COLO668 (cell line): ENCODE results near the gene PRM2.

Source experiments
- DNase-seq: peaks from one replicate; lab custom pipeline; 2025; ENCODE audit not compliant: unreplicated experiment; lab: John Stamatoyannopoulos, UW

Gene PRM2, protein sequence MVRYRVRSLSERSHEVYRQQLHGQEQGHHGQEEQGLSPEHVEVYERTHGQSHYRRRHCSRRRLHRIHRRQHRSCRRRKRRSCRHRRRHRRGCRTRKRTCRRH

GRCh38 chr16:11276143-11276895 lies at the start of gene PRM2:
TSS of gene PRM2 (minus strand) at chr16:11276480. CDS start at chr16:11276370, 110 bp downstream.
- no peak for DNase-seq

DNA sequence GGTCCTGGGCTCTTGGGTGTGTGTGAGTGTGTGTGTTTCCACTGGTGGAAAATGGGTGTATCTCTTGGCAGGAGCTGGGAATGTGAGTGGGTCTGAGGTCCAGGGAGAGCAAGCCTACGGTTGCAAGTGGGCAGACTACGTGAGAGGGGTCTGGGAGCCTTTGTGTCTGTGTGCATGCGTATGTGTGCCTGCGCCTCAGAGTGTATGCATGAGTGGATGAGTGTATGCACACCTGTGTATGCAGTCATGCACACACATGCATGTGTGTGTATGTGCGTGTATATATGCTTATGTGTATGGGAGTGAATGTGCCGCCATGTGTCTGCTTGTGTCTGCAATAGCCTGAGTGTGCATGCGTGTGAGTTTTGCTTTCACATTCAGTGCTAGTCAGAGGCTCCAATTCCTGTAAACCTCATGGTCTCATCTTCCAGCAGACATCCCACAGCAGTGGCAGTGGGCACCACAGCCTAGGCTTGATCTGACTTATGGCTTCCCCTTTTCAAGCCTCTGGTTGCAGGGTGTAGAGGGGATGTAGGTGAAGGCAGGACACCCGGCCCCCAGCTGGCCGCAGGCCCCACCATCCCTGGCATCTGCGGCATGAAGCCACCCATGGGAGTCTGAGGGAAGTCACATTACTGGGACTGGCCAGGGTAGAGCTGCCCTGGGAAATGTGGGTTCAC lies 49.3 kb upstream of the PRM2 start:
- DNase-seq: no peak

GRCh38 chr16:11323551-11324336 lies 47.5 kb upstream of the PRM2 start:
- no peak for DNase-seq

DNA sequence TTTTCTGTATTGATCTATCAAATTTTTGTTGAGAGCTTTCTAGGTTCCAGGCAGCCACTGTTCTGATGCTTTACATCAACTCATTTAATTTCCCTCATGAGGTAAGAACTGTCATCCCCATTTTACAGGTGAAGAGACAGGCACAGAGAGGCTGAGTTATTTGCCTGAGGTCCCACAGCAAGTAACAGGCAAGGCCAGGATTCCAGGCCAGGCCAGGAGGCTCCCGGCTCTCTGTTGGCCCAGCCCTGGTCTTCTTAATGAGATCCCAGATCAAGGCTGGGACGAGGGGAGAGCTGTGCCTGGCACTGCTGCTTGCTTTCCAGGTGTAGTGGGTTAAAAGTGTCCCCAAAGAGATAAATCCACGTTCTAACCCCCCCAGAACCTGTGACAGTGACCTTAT lies 46.5 kb upstream of the PRM2 start:
- DNase-seq: no peak

DNA sequence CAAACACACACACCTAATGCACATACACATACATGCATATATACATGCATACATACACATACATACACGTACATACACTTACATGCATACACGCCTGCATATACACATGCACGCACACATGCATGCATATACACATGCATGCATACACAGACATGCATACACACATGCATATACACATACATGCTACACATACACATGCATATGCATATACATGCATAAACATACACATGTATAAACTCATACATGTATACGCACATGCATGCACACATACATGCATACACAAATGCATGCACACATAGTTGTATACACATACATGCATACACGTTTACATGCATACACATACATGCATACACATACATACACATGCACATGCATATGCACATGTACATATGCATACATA lies 45.4 kb upstream of the PRM2 start:
- DNase-seq: no peak

DNA sequence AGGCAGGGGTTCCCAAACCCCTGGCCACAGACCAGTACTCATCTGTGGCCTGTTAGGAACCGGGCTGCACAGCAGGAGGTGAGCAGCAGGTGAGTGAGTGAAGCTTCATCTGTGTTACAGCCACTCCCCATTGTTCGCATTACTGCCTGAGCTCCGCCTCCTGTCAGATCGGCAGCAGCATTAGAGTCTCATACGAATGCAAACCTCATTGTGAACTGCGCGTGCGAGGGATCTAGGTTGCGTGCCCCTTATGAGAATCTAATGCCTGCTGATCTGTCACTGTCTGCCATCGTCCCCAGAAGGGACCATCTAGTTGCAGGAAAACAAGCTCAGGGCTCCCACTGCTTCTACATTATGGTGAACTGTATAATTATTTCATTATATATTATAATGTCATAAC lies 43.9 kb upstream of the PRM2 start:
- DNase-seq: peak; percentile 45

DNA sequence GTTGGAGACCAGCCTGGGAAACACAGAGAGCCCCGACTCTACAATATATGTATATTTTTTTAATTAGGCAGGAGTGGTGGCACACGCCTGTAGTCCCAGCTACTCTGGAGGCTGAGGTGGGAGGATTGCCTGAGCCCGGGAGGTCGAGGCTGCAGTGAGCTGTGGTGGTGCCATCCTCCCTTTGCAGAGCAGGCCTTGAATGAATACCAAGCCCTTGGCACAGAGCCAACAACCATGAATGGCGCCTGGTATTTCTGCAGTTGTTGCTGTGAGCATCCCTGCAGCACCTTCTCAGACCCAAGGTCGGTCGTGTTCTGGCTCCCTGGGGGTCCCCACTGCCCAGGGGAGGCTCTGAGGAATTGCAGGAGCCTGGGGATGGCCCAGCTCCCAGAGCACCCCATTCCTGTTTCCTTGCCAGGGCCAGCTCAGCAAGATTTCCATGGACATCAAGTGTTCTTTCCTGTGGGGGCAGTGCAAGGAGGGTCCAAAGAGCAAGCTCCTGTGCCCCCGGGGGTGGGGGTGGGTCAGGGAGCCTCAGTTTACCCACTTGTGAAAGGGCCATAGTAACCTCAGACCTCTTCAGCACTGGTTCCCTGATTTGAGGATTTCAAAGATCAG lies 43.4 kb upstream of the PRM2 start:
- DNase-seq: peak; percentile 56

GRCh38 chr16:11318817-11319216 lies 42.5 kb upstream of the PRM2 start:
- DNase-seq: no peak

GRCh38 chr16:11316331-11317015 lies 40.2 kb upstream of the PRM2 start:
- DNase-seq: no peak

GRCh38 chr16:11315510-11315909 lies 39.2 kb upstream of the PRM2 start:
- no peak for DNase-seq

DNA sequence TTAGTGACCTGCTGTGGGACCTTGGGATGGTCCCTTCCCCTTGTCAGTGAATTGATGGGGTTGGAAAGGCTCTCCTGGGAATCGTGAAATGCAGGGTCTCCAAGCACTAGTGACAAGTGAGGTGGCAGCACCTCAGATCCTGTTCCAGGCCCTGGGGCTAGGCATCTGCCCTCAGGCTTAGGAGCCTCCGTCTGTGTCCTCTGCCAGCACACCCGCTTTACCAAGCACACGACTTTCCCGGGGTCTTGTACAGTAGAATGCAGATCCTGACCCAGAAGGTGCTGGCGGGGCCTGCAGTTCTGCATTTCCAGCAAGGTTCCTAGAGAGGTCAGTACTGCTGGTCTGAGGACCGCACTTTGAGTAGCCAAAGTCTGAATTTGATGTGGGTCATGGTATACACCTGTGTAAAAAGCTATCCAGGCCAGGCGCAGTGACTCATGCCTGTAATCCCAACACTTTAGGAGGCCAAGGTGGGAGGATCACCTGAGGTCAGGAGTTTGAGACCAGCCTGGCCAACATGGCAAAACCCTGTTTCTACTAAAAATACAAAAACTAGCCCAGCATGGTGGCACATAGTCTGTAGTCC lies 38.1 kb upstream of the PRM2 start:
- no peak for DNase-seq

DNA sequence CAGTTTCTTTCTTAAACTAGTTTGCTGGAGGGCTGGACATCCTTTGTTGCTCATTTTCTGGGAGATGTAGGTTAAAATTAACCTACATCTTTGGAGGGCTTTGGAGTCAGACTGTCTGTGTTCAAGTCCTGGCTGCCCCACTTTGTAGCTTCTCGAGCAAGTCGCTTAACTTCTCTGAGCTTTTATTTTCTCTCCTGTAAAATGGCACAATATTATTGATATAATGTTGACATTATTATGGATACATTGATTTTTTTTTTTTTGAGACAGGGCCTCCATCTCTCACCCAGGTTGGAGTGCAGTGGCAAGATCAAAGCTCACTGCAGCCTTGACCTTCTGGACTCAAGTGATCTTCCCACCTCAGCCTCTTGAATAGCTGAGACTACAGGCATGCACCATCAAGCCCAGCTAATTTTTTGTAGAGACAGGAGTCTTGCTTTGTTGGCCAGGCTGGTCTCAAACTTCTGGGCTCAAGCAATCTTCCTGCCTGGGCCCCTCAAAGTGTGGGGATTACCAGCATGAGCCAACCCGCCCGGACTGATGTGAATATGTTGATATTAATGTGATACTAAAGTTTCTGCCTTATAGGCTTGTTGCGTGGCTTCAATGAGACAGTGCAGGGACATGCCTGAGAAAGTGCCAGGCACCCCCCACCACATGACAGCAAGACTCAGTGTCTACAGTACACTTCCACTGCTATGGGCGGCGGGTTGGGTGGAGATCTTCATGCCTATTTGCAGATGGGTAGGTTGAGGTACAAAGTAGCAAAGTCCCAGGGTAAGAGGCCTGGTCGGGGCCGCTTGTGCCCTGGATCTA lies 37.4 kb upstream of the PRM2 start:
- no peak for DNase-seq

- DNase-seq: peak; percentile 14
These were observed 36.6 kb upstream of the PRM2 start for GRCh38 chr16:11312718-11313492.

DNA sequence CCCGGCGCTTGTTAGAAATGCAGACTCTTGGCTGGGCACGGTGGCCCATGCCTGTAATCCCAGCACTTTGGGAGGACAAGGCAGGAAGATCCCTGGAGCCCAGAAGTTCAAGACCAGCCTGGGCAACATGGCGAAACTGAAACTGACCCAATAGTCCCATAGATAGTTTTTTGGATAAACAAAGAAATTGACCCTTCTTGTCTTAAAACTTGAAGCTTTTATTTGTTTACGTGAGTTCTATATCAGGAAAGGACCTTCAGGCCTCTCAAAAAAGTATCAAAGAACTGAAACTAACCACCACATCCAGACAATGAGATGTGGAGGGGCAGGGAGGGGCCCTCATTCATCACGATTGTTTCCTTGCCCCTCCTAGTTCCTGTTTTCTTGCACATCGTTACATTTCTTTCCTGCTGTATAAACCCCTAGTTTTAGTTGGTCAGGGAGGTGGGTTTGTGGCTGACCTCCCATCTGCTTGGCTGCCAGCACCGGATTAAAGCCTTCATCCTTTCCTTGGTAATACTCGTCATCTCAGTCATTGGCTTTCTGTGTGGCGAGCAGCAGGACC lies 34.8 kb upstream of the PRM2 start:
- no peak for DNase-seq

- DNase-seq: no peak
These were observed 34.3 kb upstream of the PRM2 start for GRCh38 chr16:11310634-11310977.

DNA sequence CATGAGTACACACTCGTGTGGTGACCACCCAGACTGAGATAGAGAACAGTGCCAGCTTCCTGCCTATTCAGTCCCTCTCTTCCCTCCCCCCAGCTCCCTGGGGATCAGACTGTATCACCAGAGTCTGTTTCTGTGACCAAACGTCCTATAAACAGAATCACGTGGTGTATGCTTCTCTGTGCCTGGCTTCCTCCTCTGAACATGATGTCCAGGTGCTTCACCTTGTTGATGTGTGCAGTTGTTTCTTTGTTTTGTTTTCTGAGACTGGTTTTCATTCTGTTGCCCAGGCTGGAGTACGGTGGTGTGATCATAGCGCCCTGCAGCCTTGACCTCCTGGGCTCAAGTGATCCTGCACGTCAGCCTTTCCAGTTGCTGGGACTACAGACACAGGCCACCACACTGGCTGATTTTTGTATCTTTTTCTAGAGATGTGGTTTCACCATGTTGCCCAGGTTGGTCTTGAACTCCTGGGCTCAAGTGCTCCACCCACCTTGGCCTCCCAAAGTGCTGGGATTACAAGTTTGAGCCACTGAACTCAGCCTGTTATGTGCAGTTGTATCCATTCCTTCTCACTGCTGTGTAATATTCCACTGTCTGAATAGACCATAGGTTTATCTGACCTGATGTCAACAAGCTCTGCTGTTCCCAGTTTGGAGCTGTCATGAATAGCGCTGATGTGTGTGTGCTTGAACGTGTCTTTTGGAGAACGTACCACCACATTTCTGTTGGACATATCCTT lies 33.8 kb upstream of the PRM2 start:
- DNase-seq: peak; percentile 25

DNA sequence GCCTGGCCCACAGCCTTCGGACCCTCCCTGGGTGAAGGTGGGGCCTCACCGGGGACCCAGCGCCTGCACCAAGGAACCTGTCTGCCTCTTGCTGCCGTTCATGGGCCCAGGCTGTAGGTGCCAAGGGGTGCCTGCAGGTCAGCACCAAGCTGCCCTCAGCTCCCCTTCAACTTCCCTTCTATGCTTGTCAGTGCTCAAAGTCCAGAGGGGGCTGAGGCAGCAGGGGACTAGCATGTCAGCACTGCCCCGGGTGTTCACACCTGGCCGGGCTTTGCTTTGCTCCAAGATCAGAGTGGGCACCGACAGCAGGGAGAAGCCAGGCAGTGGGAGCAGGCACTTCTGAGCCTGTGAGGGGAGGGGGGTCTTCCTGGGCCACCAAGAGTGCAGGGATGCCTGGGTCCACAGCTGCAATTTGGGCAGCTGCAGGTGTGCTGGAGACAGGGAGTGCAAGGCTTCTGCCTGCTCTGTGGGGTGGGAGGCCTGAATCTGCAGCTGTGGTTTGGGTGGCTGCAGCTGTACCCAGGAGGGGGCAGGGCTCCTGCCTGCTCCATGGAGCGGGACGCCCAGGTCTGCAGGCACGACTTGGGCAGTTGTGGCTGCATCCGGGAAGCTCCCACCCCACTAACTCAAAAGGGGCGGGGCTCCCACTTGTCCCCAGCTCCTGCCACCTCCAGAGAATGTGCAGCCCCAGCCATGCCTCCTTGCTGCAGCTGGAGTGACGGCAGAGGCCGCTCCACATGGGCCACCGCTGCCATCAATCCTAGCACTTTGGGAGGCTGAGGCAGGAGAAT lies 32.4 kb upstream of the PRM2 start:
- DNase-seq: peak; percentile 70
